Measurements from ENCODE around the gene UNC13C.
"Not testable (repeated sequence)": the region's sequence is repeated elsewhere in the genome, so short reads cannot be mapped to it uniquely, and the experiment has no call there.

Gene UNC13C

GRCh38 chr15:53936137-53936536, 42.1 kb upstream of the UNC13C start:
- H3K4me1 ChIP-seq (ENCODE audit: control insufficient read depth, insufficient read depth, low read length): no peaks in the 10 kb centered on the region
- H3K4me3 ChIP-seq (ENCODE audit: low read depth, low read length): no peak overlapping the region
- no peak for TF ChIP-seq ZNF148 (tag by site-specific recombination; IDR thresholded peaks at IDR 0.05; ENCODE audit: borderline replicate concordance)
- no peak for TF ChIP-seq ZNF555 (tag by site-specific recombination; conservative IDR thresholded peaks at IDR 0.05)
- TF ChIP-seq ZNF791 (tag by site-specific recombination; IDR thresholded peaks at IDR 0.05): no peak
- TF ChIP-seq ZNF670 (tag by site-specific recombination; IDR thresholded peaks at IDR 0.05; ENCODE audit: low read depth): no peak
- TF ChIP-seq ZNF768 (tag by site-specific recombination; IDR thresholded peaks at IDR 0.05): no peak
- TF ChIP-seq REPIN1 (tag by site-specific recombination; IDR thresholded peaks at IDR 0.05; ENCODE audit: low read depth): no peak
- TF ChIP-seq ZBTB49 (tag by site-specific recombination; IDR thresholded peaks at IDR 0.05; ENCODE audit: low read depth): no peak
- no peak for TF ChIP-seq HIC1 (tag by site-specific recombination; IDR thresholded peaks at IDR 0.05)
- TF ChIP-seq KLF8 (tag by site-specific recombination; IDR thresholded peaks at IDR 0.05): no peak
- TF ChIP-seq PRDM4 (tag by site-specific recombination; IDR thresholded peaks at IDR 0.05): no peak
- no peak for TF ChIP-seq ZBTB17 (tag by site-specific recombination; IDR thresholded peaks at IDR 0.05)
- TF ChIP-seq RBAK (tag by site-specific recombination; IDR thresholded peaks at IDR 0.05): no peak
- no peak for TF ChIP-seq PBX3 (CRISPR knock-in tag; IDR thresholded peaks at IDR 0.05)
- TF ChIP-seq ZNF341 (tag by site-specific recombination; IDR thresholded peaks at IDR 0.05; ENCODE audit: low read depth): no peak
- no peak for TF ChIP-seq ZFP37 (tag by site-specific recombination; IDR thresholded peaks at IDR 0.05)
- no peak for TF ChIP-seq ZBTB1 (tag by site-specific recombination; IDR thresholded peaks at IDR 0.05)
- no peaks in the 10 kb centered on the region for H3K36me3 ChIP-seq (ENCODE audit: control insufficient read depth in 2 of 2, insufficient read depth in 1 of 2, low read length in 2 of 2)
- no peak overlapping the region for H3K27ac ChIP-seq (ENCODE audit: extremely low read depth, low read depth, low read length)
- CTCF ChIA-PET: no interaction called here
- no peaks in the 10 kb centered on the region for H3K9me3 ChIP-seq (ENCODE audit: control insufficient read depth, insufficient read depth, low read depth, low read length)
- POLR2A ChIA-PET: no interaction called here

- POLR2A ChIA-PET; H3K4me1 ChIP-seq (ENCODE audit: control insufficient read depth, insufficient read depth, low read length); H3K9me3 ChIP-seq (ENCODE audit: control insufficient read depth, insufficient read depth, low read depth, low read length); CTCF ChIA-PET; H3K4me3 ChIP-seq (ENCODE audit: low read depth, low read length); H3K27ac ChIP-seq (ENCODE audit: extremely low read depth, low read depth, low read length); H3K36me3 ChIP-seq (ENCODE audit: control insufficient read depth in 2 of 2, insufficient read depth in 1 of 2, low read length in 2 of 2): not testable (repeated sequence)
Observed at GRCh38 chr15:53937632-53938031, 40.6 kb upstream of the UNC13C start.

Data from HEK293 (cell line).